AML-193 (cell line): ENCODE results near the gene SLC4A9.
"Not testable (repeated sequence)": the region's sequence is repeated elsewhere in the genome, so short reads cannot be mapped to it uniquely, and the experiment has no call there.

ENCODE experiments used
- DNase-seq, 2 experiments: peaks; one replicate each; lab custom pipeline; 2025; lab: John Stamatoyannopoulos, UW

SLC4A9 gene

GRCh38 chr5:140400730-140401361, 40.9 kb downstream of the SLC4A9 start:
- peak; percentile 91 to 95 for DNase-seq

GRCh38 chr5:140401362-140402257, 41.6 kb downstream of the SLC4A9 start, which contains the start of gene ANKHD1:
Gene ANKHD1, plus strand, starts transcription at chr5:140401833. Its CDS starts 135 bp downstream, at chr5:140401968.
- peak; percentile 98 to 99 for DNase-seq

- peak; percentile 34 to 60 for DNase-seq
These were observed 42.5 kb downstream of the SLC4A9 start for GRCh38 chr5:140402258-140403074.

- DNase-seq = no peak
These were observed 43.6 kb downstream of the SLC4A9 start for GRCh38 chr5:140403613-140404012.

- no peak for DNase-seq
These were observed 48.8 kb downstream of the SLC4A9 start for GRCh38 chr5:140408750-140409241.

- DNase-seq = no peak
These were observed 53.2 kb downstream of the SLC4A9 start for GRCh38 chr5:140413230-140413629.

- DNase-seq = no peak
These were observed 57.2 kb downstream of the SLC4A9 start for GRCh38 chr5:140417235-140417634.

- no peak for DNase-seq
These were observed 59.0 kb downstream of the SLC4A9 start for GRCh38 chr5:140418862-140419520.

- no peak for DNase-seq
These were observed 60.2 kb downstream of the SLC4A9 start for GRCh38 chr5:140420226-140420570.

GRCh38 chr5:140420665-140421361, 60.8 kb downstream of the SLC4A9 start:
- no peak for DNase-seq

GRCh38 chr5:140421375-140421774, 61.4 kb downstream of the SLC4A9 start:
- DNase-seq = not testable (repeated sequence)

GRCh38 chr5:140423609-140424008, 63.6 kb downstream of the SLC4A9 start:
- DNase-seq = no peak

GRCh38 chr5:140424135-140424534, 64.1 kb downstream of the SLC4A9 start:
- no peak for DNase-seq
